ENCODE data around the gene HIPK4.

The HIPK4 gene

DNA sequence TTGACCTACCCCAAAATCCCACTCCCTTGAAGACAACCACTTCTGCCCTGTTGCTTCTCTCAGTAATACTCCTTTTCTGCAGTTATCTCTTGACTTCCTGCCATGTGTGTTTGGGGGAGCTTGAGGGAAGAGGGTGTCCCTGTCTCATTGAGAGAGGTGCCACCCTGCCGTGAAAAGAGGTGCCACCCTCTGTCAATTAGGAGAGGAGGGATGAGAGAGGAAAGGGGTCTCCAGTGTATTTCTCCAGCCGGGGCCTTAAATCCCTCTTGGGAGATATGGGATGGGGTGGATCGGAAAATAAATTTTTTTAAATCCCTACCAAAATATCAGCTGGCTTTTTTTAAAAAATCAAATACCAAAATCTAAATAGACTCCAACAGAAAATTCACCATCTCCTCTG, 25.0 kb downstream of the HIPK4 start:
- no peak overlapping the region for H3K18ac ChIP-seq (ENCODE audit: low read depth in 1 of 2, low read length in 2 of 2)
- H3K4ac ChIP-seq (ENCODE audit: low read depth in 1 of 2, low read length in 2 of 2) = no peak overlapping the region
- H3K27me3 ChIP-seq (ENCODE audit: control insufficient read depth in 1 of 2, insufficient read depth in 1 of 2, low read length in 2 of 2) = no peaks in the 10 kb centered on the region
- no peak overlapping the region for H3K14ac ChIP-seq (ENCODE audit: low read length in 2 of 2)
- H2AFZ ChIP-seq (ENCODE audit: low read depth, low read length) = no peak overlapping the region
- no peak overlapping the region for H2BK120ac ChIP-seq (ENCODE audit: low read depth, low read length)
- peak overlapping the region; percentile 53 for H3K9ac ChIP-seq (ENCODE audit: low read length)
- H3K23ac ChIP-seq (ENCODE audit: low read length in 2 of 2) = no peak overlapping the region
- no peak overlapping the region for H2BK12ac ChIP-seq (ENCODE audit: low read length in 2 of 2)
- no peak overlapping the region for H4K91ac ChIP-seq (ENCODE audit: low read length)
- no peak for DNase-seq
- no peak overlapping the region for H3K4me2 ChIP-seq (ENCODE audit: low read length, poor library complexity, severe bottlenecking)
- peaks cover 30% of the 10 kb centered on the region for H3K4me1 ChIP-seq (ENCODE audit: control insufficient read depth, insufficient read depth, low read depth, low read length)
- no peak overlapping the region for H2BK5ac ChIP-seq (ENCODE audit: low read depth, low read length, poor library complexity, severe bottlenecking)
- H4K8ac ChIP-seq (ENCODE audit: low read length) = no peak overlapping the region
- no peak overlapping the region for H3K27ac ChIP-seq (ENCODE audit: low read length, poor library complexity, severe bottlenecking)
- peaks cover 29% of the 10 kb centered on the region for H3K79me1 ChIP-seq (replicated peaks; ENCODE audit: low read length, poor library complexity, severe bottlenecking)
- H3K4me3 ChIP-seq (ENCODE audit: insufficient read depth in 1 of 2, low read depth in 1 of 2, low read length in 2 of 2) = no peak overlapping the region
- peaks cover 23 to 50% of the 10 kb centered on the region in 2 experiments for H3K36me3 ChIP-seq (ENCODE audit: control insufficient read depth in 1 of 2, insufficient read depth in 2 of 2, low read depth in 1 of 2, low read length in 2 of 2)
- no peaks in the 10 kb centered on the region for H3K9me3 ChIP-seq (ENCODE audit: control insufficient read depth, low read length)
- 90% methylated on average over 2 of the region's 3 CpGs for WGBS
- H2BK15ac ChIP-seq (ENCODE audit: low read depth, poor library complexity, severe bottlenecking) = no peak overlapping the region
- H2AK5ac ChIP-seq (ENCODE audit: low read length, severe bottlenecking) = no peak overlapping the region

DNA sequence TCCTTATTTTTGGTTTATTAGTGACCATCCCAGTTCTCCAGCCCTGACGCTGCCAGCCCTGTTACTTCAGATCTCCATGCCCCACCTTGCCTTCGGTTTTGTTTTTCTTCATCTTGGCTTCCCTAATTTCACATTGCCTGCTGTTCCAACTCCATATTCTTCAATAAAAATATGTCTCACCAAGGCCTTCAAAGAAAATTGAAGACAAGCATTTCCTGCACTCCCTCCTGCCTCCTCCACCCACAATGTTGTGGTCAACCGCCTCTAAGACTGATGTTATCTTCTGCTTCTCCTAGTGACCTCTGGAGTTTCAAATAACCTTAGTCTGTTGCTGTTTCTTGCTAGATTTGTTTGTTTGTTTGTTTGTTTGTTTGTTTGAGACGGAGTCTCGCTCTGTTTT, 26.9 kb downstream of the HIPK4 start:
- Histone ChIP-seq H3K14ac (ENCODE audit: low read length in 2 of 2) (no peak overlapping the region), H3K23ac (ENCODE audit: low read length in 2 of 2) (no peak overlapping the region), H4K91ac (ENCODE audit: low read length) (no peak overlapping the region), H3K4me1 (ENCODE audit: control insufficient read depth, insufficient read depth, low read depth, low read length) (peaks cover 28% of the 10 kb centered on the region), H3K27me3 (ENCODE audit: control insufficient read depth in 1 of 2, insufficient read depth in 1 of 2, low read length in 2 of 2) (no peaks in the 10 kb centered on the region), H3K9ac (ENCODE audit: low read length) (no peak overlapping the region), H4K8ac (ENCODE audit: low read length) (no peak overlapping the region), H2BK5ac (ENCODE audit: low read depth, low read length, poor library complexity, severe bottlenecking) (no peak overlapping the region), H2BK12ac (ENCODE audit: low read length in 2 of 2) (no peak overlapping the region), H3K36me3 (ENCODE audit: control insufficient read depth in 1 of 2, insufficient read depth in 2 of 2, low read depth in 1 of 2, low read length in 2 of 2) (peaks cover 21 to 39% of the 10 kb centered on the region in 2 experiments), H3K4me3 (ENCODE audit: insufficient read depth in 1 of 2, low read depth in 1 of 2, low read length in 2 of 2) (no peak overlapping the region), H3K27ac (ENCODE audit: low read length, poor library complexity, severe bottlenecking) (no peak overlapping the region), H3K4me2 (ENCODE audit: low read length, poor library complexity, severe bottlenecking) (no peak overlapping the region), H2AK5ac (ENCODE audit: low read length, severe bottlenecking) (no peak overlapping the region), H2BK15ac (ENCODE audit: low read depth, poor library complexity, severe bottlenecking) (no peak overlapping the region), H3K18ac (ENCODE audit: low read depth in 1 of 2, low read length in 2 of 2) (no peak overlapping the region), H3K9me3 (ENCODE audit: control insufficient read depth, low read length) (no peaks in the 10 kb centered on the region), H2BK120ac (ENCODE audit: low read depth, low read length) (no peak overlapping the region), H3K79me1 (replicated peaks; ENCODE audit: low read length, poor library complexity, severe bottlenecking) (peaks cover 31% of the 10 kb centered on the region), H2AFZ (ENCODE audit: low read depth, low read length) (no peak overlapping the region), H3K4ac (ENCODE audit: low read depth in 1 of 2, low read length in 2 of 2) (no peak overlapping the region)
- WGBS = 77% methylated on average over 4 of the region's 5 CpGs
- no peak for DNase-seq

DNA sequence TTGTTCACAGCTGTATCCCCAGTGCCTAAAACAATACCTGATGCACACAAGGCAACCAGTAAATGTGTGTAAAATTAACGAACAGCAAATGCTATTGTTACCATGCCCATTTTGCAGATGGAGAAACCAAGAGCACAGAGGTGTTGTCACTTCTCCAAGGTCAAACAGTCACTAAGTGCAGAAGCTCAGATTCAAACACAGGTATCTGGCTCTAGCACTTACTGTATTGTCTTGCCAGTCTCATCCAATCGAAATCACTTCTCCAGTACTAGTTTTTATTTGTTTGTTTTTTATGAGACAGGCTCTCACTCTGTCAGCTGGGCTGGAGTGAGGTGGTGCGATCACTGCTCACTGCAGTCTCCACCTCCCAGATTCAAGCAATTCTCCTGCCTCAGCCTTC, 27.8 kb downstream of the HIPK4 start:
- no peak overlapping the region for H3K27ac ChIP-seq (ENCODE audit: low read length, poor library complexity, severe bottlenecking)
- no peak overlapping the region for H2AK5ac ChIP-seq (ENCODE audit: low read length, severe bottlenecking)
- H3K4ac ChIP-seq (ENCODE audit: low read depth in 1 of 2, low read length in 2 of 2) = no peak overlapping the region
- no peak overlapping the region for H3K14ac ChIP-seq (ENCODE audit: low read length in 2 of 2)
- H3K9ac ChIP-seq (ENCODE audit: low read length) = no peak overlapping the region
- H3K79me1 ChIP-seq (replicated peaks; ENCODE audit: low read length, poor library complexity, severe bottlenecking) = peaks cover 25% of the 10 kb centered on the region
- no peaks in the 10 kb centered on the region for H3K9me3 ChIP-seq (ENCODE audit: control insufficient read depth, low read length)
- 100% methylated on average over 2 of the region's 3 CpGs for WGBS
- H3K27me3 ChIP-seq (ENCODE audit: control insufficient read depth in 1 of 2, insufficient read depth in 1 of 2, low read length in 2 of 2) = no peaks in the 10 kb centered on the region
- H2BK5ac ChIP-seq (ENCODE audit: low read depth, low read length, poor library complexity, severe bottlenecking) = no peak overlapping the region
- H2BK15ac ChIP-seq (ENCODE audit: low read depth, poor library complexity, severe bottlenecking) = no peak overlapping the region
- H3K4me3 ChIP-seq (ENCODE audit: insufficient read depth in 1 of 2, low read depth in 1 of 2, low read length in 2 of 2) = no peak overlapping the region
- no peak overlapping the region for H2BK12ac ChIP-seq (ENCODE audit: low read length in 2 of 2)
- H3K23ac ChIP-seq (ENCODE audit: low read length in 2 of 2) = no peak overlapping the region
- H2BK120ac ChIP-seq (ENCODE audit: low read depth, low read length) = no peak overlapping the region
- H3K4me1 ChIP-seq (ENCODE audit: control insufficient read depth, insufficient read depth, low read depth, low read length) = peaks cover 21% of the 10 kb centered on the region
- no peak overlapping the region for H3K18ac ChIP-seq (ENCODE audit: low read depth in 1 of 2, low read length in 2 of 2)
- H3K36me3 ChIP-seq (ENCODE audit: control insufficient read depth in 1 of 2, insufficient read depth in 2 of 2, low read depth in 1 of 2, low read length in 2 of 2) = peaks cover 15 to 29% of the 10 kb centered on the region in 2 experiments
- H4K8ac ChIP-seq (ENCODE audit: low read length) = no peak overlapping the region
- no peak overlapping the region for H2AFZ ChIP-seq (ENCODE audit: low read depth, low read length)
- no peak for DNase-seq
- no peak overlapping the region for H4K91ac ChIP-seq (ENCODE audit: low read length)
- no peak overlapping the region for H3K4me2 ChIP-seq (ENCODE audit: low read length, poor library complexity, severe bottlenecking)

DNA sequence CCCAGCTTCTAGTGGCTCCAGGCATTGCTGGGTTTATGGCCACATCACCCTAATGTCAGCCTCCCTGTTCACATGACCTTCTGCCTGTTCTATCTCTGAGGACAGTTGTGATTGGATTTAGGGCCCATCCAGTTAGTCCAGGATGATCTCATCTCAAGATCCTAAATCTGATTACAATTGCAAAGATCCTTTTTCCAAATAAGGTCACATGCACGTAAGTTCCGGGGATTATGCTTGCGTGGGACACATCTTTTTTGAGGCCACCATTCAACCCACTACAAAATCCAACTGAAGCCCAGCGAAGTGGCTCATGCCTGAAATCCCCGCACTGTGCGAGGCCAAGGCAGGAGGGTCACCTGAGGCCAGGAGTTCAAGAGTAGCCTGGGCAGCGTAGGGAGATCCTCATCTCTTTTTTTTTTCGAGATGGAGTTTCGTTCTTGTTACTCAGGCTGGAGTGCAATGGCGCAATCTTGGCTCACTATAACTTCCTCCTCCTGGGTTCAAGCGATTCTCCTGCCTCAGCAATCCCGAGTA, 29.2 kb downstream of the HIPK4 start:
- Histone ChIP-seq H2BK15ac (ENCODE audit: low read depth, poor library complexity, severe bottlenecking) (no peak overlapping the region), H3K9ac (ENCODE audit: low read length) (no peak overlapping the region), H2BK12ac (ENCODE audit: low read length in 2 of 2) (no peak overlapping the region), H3K36me3 (ENCODE audit: control insufficient read depth in 1 of 2, insufficient read depth in 2 of 2, low read depth in 1 of 2, low read length in 2 of 2) (peaks cover 16 to 19% of the 10 kb centered on the region in 2 experiments), H3K14ac (ENCODE audit: low read length in 2 of 2) (no peak overlapping the region), H2AFZ (ENCODE audit: low read depth, low read length) (no peak overlapping the region), H3K9me3 (ENCODE audit: control insufficient read depth, low read length) (no peaks in the 10 kb centered on the region), H2BK5ac (ENCODE audit: low read depth, low read length, poor library complexity, severe bottlenecking) (no peak overlapping the region), H3K4me1 (ENCODE audit: control insufficient read depth, insufficient read depth, low read depth, low read length) (peaks cover 9% of the 10 kb centered on the region), H4K8ac (ENCODE audit: low read length) (no peak overlapping the region), H3K79me1 (replicated peaks; ENCODE audit: low read length, poor library complexity, severe bottlenecking) (peaks cover 33% of the 10 kb centered on the region), H4K91ac (ENCODE audit: low read length) (no peak overlapping the region), H3K4me3 (ENCODE audit: insufficient read depth in 1 of 2, low read depth in 1 of 2, low read length in 2 of 2) (no peak overlapping the region), H3K27ac (ENCODE audit: low read length, poor library complexity, severe bottlenecking) (no peak overlapping the region), H3K4me2 (ENCODE audit: low read length, poor library complexity, severe bottlenecking) (no peak overlapping the region), H3K27me3 (ENCODE audit: control insufficient read depth in 1 of 2, insufficient read depth in 1 of 2, low read length in 2 of 2) (no peaks in the 10 kb centered on the region), H3K18ac (ENCODE audit: low read depth in 1 of 2, low read length in 2 of 2) (no peak overlapping the region), H2AK5ac (ENCODE audit: low read length, severe bottlenecking) (no peak overlapping the region), H3K4ac (ENCODE audit: low read depth in 1 of 2, low read length in 2 of 2) (no peak overlapping the region), H2BK120ac (ENCODE audit: low read depth, low read length) (no peak overlapping the region), H3K23ac (ENCODE audit: low read length in 2 of 2) (no peak overlapping the region)
- peak; percentile 33 for DNase-seq
- 94% methylated on average over 12 of the region's 12 CpGs for WGBS

Data from mesenchymal stem cell (in vitro differentiated cells and primary cell).